ENCODE results near the gene SYNPO2.
"Not testable (repeated sequence)": the region's sequence is repeated elsewhere in the genome, so short reads cannot be mapped to it uniquely, and the experiment has no call there.

GRCh38 chr4:119047059-119047458 lies 158.4 kb downstream of the SYNPO2 start:
- TF ChIP-seq CTCF (conservative IDR thresholded peaks at IDR 0.05 in 1 of 2, IDR thresholded peaks at IDR 0.05 in 1 of 2; ENCODE audit: extremely low read depth in 1 of 2, insufficient read depth in 1 of 2, low read depth in 1 of 2, low read length in 2 of 2); EZH2 (IDR thresholded peaks at IDR 0.05; ENCODE audit: borderline replicate concordance, low read length): not testable (repeated sequence)

All from mammary epithelial cell (primary cell).